ENCODE data around the gene MYL5.

DNA sequence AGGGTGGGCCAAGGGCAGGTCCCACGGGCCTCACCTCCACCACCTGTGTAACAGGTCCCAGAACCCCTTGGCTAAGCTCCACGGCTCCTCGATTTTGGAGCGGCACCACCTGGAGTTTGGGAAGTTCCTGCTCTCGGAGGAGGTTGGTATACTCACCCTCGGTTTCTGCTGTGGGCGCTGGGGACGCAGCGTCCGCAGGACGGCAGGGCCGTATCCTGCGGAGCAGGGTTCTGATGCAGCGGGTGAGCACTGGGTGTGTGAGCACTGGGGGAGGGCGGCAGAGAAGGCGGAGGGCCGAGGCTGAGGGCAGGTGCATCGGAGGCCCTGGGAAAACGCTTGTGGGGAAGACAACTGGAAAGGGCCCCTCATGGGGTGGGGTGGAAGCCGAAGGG lies 11.3 kb upstream of the MYL5 start:
- TF ChIP-seq, protein P1, sequence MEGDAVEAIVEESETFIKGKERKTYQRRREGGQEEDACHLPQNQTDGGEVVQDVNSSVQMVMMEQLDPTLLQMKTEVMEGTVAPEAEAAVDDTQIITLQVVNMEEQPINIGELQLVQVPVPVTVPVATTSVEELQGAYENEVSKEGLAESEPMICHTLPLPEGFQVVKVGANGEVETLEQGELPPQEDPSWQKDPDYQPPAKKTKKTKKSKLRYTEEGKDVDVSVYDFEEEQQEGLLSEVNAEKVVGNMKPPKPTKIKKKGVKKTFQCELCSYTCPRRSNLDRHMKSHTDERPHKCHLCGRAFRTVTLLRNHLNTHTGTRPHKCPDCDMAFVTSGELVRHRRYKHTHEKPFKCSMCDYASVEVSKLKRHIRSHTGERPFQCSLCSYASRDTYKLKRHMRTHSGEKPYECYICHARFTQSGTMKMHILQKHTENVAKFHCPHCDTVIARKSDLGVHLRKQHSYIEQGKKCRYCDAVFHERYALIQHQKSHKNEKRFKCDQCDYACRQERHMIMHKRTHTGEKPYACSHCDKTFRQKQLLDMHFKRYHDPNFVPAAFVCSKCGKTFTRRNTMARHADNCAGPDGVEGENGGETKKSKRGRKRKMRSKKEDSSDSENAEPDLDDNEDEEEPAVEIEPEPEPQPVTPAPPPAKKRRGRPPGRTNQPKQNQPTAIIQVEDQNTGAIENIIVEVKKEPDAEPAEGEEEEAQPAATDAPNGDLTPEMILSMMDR (IDR thresholded peaks at IDR 0.05; ENCODE audit: low read length), result no peak
- TF ChIP-seq EZH2 (IDR thresholded peaks at IDR 0.05; ENCODE audit: borderline replicate concordance, low read length), result no peak
